Esophagus mucosa (tissue), 1 donor: ENCODE results near the gene CNPY3. TPM values are rescaled to one million over a fixed set of nuclear protein-coding genes. Genes with fewer than 3 reads are reported as not detected.
A peak's percentile ranks its signal among the peaks of the same experiment; 100 is the strongest.
"Not testable (repeated sequence)": the region's sequence is repeated elsewhere in the genome, so short reads cannot be mapped to it uniquely, and the experiment has no call there.

Source experiments
- ATAC-seq: fragments of 200-7000 bp; cut with Tn5 transposase; one replicate; pipeline ENCODE4 v1.9.1; 2020
- total RNA-seq: library from RNA; stranded (reverse); gene quantifications from one replicate; pipeline ENCODE4 v1.2.4, GENCODE V29; 2023
- donor health status: DM: yes; HTN: yes; CAD: no.

CNPY3 gene
- total RNA-seq: 13.6 TPM

DNA sequence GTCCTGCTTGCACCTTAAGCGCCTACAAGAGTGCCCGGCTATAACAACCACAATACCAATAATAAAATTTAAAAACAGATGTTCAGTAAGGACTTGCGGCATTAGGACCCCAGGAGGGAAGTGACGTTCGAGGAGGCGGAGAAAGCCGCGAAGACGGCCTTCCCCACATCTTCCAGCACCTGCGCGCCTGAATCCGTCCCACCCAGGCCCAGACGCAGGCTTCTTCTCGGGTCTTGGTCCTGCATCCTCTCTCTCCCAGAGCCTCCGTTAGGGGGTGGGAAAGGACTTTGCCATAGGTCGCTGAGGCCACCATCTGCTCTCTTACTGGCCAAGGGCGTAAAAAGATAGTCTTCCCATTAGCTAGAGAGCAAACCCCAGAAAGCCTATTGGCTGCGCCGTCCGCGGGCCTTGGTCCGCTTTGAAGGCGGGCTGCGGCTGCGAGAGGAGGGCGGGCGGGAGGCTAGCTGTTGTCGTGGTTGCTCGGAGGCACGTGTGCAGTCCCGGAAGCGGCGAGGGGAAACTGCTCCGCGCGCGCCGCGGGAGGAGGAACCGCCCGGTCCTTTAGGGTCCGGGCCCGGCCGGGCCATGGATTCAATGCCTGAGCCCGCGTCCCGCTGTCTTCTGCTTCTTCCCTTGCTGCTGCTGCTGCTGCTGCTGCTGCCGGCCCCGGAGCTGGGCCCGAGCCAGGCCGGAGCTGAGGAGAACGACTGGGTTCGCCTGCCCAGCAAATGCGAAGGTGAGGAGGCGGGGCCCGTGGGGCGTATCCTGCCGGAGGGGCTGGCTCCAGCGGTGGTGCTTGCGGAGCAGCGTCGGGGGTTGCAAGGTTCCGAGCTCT lies at the start of gene CNPY3:
Gene CNPY3, plus strand, starts transcription at position 495 of the 835 bp plus-strand sequence. Its CDS starts 91 bp downstream, at position 586.
- peak; percentile 94 for ATAC-seq

DNA sequence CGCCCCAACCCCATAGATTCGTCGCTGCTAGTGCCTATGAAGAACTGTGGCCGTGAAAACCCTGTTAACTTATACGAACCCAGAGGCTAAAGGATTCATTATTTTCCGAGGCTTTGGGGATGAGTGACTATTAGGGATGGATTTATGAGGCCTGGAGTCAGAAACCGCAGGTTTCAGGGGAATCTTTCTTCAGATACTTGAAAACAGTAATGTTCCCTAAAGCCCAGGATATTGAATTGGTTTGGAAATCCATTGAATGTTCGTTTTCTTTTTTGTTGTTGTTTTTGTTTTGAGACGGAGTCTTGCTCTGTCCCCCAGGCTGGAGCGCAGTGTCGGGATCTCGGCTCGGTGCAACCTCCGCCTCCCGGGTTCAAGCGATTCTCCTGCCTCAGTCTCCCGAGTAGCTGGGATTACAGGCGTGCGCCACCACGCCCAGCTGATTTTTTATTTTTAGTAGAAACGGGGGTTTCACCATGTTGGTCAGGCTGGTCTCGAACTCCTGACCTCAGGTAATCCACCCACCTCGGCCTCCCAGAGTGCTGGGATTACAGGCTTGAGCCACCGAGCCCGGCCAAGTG lies 49.0 kb upstream of the CNPY3 start:
- ATAC-seq: not testable (repeated sequence)

DNA sequence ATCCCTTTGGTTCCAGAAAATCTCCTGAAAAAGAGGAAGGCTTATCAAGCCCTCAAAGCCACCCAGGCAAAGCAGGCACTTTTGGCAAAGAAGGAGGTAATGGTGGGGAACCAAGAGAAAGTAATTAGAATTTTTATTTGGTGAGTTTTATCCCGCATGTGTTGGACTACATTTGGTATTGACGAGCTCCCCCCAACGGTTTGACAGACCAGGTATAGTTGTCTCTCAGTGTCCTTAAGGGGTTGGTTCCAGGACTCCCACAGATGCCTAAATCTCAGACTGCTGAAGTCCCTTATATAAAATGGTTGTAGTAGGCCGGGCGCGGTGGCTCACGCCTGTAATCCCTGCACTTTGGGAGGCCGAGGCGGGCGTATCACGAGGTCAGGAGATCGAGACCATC lies 48.4 kb upstream of the CNPY3 start:
- ATAC-seq: not testable (repeated sequence)

DNA sequence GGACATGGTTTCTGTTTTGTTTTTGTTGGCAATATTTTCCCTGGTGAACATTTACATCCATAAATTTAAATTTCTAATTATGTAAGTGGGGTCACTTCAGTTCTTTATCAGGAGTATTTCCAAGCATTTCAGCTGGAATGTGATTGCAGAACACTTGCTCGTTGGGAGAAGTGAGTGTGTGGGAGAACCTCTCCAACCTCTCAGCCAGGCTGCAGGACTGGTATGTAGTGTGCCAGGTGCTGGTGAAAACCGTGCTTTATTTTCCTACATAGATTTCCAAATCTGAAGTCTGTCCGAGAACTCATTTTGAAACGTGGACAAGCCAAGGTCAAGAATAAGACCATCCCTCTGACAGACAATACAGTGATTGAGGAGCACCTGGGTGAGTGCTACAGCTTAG lies 43.6 kb upstream of the CNPY3 start:
- ATAC-seq: no peak

- not testable (repeated sequence) for ATAC-seq
Observed at GRCh38 chr6:42888201-42888600, 41.1 kb upstream of the CNPY3 start.

DNA sequence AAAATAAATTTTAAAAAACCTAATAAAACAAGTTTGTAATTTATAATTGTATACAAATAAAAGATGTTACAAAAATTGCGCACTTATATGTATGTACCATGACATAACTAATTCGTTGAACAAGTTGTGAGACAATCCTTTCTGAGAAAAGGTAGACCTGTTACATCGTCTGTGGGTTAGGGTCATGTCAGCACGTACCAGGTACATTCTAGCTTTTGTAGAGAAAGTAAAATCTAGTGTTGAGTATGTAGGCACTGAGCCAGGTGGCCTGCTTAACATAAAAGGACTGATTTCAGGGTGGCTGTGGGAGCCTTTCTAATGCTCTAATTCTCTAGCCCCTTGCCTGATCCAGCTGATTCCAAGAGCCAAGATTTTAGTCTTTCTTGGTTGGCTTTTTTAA lies 39.5 kb upstream of the CNPY3 start:
- ATAC-seq: no peak

DNA sequence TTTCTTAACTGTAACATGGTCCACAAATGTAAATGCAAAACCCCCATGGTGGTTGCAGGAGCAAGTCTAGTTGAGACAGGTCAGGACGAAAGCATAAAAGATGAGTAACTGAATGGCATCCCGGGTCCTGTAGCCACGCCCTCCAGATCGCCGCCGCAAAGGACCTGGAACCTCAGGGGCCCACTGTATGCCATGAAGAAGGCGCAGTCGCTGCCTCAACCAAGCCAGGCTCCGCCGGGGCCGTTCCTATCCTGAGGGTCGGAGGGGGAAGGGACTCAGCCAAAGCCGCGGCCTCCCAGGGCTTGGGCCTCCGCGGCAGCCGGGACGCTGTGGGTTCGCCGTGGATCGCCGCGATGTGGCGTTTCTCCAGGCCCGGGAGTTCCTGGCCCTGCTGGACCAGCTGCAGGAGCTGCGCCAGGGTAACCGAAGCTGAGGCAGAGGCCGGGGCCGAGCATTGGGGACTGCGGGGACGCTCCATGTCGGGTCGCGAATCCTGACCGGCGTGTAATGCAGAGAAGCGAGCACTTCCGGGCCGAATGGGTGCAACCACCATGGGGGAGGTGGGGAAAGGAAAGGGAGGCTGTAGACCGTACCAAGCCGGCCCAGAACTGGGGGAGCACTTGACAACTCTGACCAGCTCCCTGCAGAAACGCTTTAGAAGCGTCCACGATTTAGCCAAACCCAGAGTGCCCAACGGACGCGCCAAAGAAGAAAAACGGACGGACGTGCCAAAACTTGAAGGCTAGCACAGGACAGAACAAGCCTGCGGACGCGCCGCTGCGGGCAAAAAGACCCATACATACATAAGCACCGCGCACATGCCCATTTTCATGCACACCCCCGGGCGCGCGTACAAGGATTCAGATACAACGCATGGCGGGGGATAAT lies 38.7 kb upstream of the CNPY3 start:
- ATAC-seq: peak; percentile 98

- ATAC-seq: no peak
Observed at GRCh38 chr6:42891199-42891722, 38.0 kb upstream of the CNPY3 start.

- ATAC-seq: not testable (repeated sequence)
Observed at GRCh38 chr6:42894041-42894828, 35.0 kb upstream of the CNPY3 start.

DNA sequence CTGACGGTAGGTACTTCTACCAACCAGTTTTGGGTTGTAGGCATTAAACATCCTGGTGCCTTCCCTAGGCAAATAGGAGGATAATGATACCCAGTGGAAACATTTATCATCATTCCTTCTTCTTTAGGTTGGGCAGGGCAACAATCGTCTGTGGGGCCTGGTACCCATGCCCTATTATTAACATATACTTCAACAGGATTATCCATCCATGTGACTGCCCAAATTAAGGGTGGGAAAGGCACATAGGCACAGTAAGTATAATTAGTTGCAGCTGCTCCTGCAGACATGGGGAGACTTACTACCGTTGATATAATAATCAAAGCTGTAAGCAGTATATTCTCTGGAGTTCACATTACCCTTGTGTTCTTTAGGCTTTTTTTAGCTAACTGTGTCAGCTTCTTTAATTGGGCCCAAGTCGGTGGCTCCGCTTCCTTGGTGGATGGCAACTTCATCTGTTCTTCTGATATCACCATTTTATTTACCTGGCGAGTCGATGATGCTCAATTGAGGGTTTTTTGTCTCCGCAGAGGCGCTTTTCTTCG lies 33.0 kb upstream of the CNPY3 start:
- no peak for ATAC-seq

GRCh38 chr6:42898891-42899361 lies 30.4 kb upstream of the CNPY3 start:
- no peak for ATAC-seq

- no peak for ATAC-seq
Observed at GRCh38 chr6:42899871-42900270, 29.4 kb upstream of the CNPY3 start.

DNA sequence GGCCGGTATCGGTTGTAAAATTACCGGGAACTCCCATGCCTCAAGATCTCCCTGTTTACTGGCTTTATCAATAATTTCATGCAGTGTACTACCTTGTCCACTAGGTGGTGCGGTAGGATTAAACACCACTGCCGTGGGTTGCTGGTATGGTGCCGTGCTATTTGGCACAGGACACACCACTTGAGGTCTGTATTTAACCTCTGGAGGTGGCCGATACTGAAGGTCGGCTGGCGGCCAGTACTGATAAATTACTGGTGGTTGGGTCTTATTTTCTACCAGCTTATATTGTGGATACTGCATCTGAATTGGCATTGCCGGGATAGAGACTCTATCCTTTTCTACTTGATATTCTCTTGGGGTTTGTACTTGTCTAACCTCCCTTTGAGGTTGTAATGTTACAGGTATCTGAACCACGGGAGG lies 27.7 kb upstream of the CNPY3 start:
- ATAC-seq: peak; percentile 98

DNA sequence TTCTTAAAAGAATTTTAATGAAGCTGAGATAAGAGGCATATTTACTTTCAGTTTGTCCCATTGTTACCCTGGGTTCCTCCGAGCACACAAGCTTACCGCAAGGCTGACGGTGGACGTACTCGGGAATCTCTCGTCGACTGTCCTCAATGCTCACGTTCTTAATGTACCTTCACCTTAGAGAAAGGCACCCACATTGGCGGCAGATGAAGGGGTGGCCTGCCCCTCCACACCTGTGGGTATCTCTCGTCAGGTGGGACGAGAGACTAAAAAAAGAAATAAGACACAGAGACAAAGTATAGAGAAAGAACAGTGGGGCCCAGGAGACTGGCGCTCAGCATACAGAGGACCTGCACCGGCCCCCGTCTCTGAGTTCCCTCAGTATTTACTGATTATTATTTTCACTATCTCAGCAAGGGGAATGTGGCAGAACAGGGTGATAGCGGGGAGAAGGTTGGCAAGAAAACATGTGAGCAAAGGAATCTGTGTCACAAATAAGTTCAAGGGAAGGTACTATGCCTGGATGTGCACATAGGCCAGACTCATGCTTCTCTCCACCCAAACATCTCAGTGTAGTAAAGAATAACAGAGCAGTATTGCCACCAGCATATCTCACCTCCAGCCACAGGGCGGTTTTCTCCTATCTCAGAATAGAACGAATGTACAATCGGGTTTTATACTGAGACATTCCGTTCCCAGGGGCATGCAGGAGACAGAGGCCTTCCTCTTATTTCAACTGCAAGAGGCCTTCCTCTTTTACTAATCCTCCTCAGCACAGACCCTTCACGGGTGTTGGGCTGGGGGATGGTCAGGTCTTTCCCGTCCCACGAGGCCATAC lies 26.6 kb upstream of the CNPY3 start:
- not testable (repeated sequence) for ATAC-seq

GRCh38 chr6:42904467-42904866 lies 24.8 kb upstream of the CNPY3 start:
- no peak for ATAC-seq

- no peak for ATAC-seq
Observed at GRCh38 chr6:42907336-42907735, 21.9 kb upstream of the CNPY3 start.

DNA sequence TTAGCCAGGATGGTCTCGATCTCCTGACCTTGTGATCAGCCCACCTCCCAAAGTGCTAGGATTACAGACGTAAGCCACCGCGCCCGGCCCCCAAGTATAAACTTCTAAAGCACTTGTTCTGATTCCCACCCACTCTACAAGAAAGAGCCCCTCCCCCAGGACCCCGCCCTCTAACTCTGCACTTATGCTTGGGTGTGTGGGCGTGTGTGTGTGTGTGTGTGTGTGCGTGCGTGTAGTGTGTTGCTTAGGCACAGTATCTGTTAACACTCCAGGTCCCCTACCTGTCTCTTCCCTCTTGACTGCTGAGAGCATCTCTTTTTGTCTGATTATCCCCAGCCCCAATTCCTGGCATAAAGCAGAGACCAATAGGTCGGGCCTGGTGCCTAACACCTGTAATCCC lies 19.4 kb upstream of the CNPY3 start:
- ATAC-seq: no peak

GRCh38 chr6:42911171-42912021 lies 17.9 kb upstream of the CNPY3 start:
- peak; percentile 30 for ATAC-seq

GRCh38 chr6:42914546-42914945 lies 14.7 kb upstream of the CNPY3 start:
- ATAC-seq: no peak

DNA sequence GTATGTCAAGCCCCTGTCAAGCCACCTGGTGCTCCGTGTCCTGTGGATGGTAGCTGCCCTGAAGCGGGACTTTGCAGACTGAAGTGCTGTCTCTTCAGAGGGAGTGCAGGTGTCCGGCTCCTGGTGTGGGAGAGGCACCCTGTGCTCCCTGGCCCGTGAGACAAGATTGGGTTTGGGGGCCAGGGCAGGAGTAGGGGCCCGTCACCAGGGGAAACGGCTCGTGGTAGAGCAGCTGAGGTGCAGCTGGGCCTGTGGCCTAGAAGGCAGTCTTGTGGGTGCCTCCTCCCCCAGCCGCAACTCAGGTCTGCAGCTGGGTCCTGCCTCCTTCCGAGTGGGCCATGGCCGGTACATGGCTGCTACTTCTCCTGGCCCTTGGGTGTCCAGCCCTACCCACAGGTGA lies 13.5 kb upstream of the CNPY3 start, which contains the start of gene PTCRA:
Gene PTCRA, plus strand, starts transcription at position 322 of the 400 bp plus-strand sequence. Its CDS starts 17 bp downstream, at position 339.
- peak; percentile 22 for ATAC-seq
